Stimulated activated CD8-positive, alpha-beta memory T cell treated with anti-CD3 and anti-CD28 coated beads, Interleukin-12 subunit alpha, Interleukin-12 subunit beta, amount 100 ng/mL, for 24 hours (primary cell): Measurements from ENCODE around the gene JADE3.

Source experiments
- DNase-seq: peaks from one replicate; pipeline ENCODE4 v3.0.0-alpha.2; 2020; ENCODE audit errors: extremely low read depth

JADE3 gene

GRCh38 chrX:46912098-46912602, at the start of gene JADE3:
TSS of gene JADE3 (plus strand) at chrX:46912421. CDS start at chrX:46984895, 72,474 bp downstream.
- no peak for DNase-seq

- no peak for DNase-seq
These were observed 49.1 kb upstream of the JADE3 start for GRCh38 chrX:46863072-46863471.

- no peak for DNase-seq
These were observed 47.6 kb upstream of the JADE3 start for GRCh38 chrX:46864606-46865005.

- no peak for DNase-seq
These were observed 46.9 kb upstream of the JADE3 start for GRCh38 chrX:46865281-46865680.

- DNase-seq, result no peak
These were observed 45.5 kb upstream of the JADE3 start for GRCh38 chrX:46866726-46867125.

GRCh38 chrX:46873746-46874145, 38.5 kb upstream of the JADE3 start:
- DNase-seq, result no peak

GRCh38 chrX:46876901-46877300, 35.3 kb upstream of the JADE3 start:
- no peak for DNase-seq

GRCh38 chrX:46882266-46882665, 30.0 kb upstream of the JADE3 start:
- no peak for DNase-seq

GRCh38 chrX:46884799-46885198, 27.4 kb upstream of the JADE3 start:
- no peak for DNase-seq

GRCh38 chrX:46898207-46898606, 14.0 kb upstream of the JADE3 start:
- DNase-seq, result no peak

- DNase-seq, result no peak
These were observed 8.6 kb upstream of the JADE3 start for GRCh38 chrX:46903458-46904242.

GRCh38 chrX:46904626-46905025, 7.6 kb upstream of the JADE3 start:
- DNase-seq, result no peak

- no peak for DNase-seq
These were observed 1.8 kb upstream of the JADE3 start for GRCh38 chrX:46910415-46910814.

- no peak for DNase-seq
These were observed 626 bp downstream of the JADE3 start for GRCh38 chrX:46912603-46913491.

- no peak for DNase-seq
These were observed 1.4 kb downstream of the JADE3 start for GRCh38 chrX:46913667-46914066.

GRCh38 chrX:46916273-46916672, 4.1 kb downstream of the JADE3 start:
- DNase-seq, result no peak

- DNase-seq, result no peak
These were observed 5.4 kb downstream of the JADE3 start for GRCh38 chrX:46917622-46918021.

GRCh38 chrX:46918434-46918833, 6.2 kb downstream of the JADE3 start:
- DNase-seq, result no peak

GRCh38 chrX:46920235-46920634, 8.0 kb downstream of the JADE3 start:
- DNase-seq, result no peak

GRCh38 chrX:46922611-46923010, 10.4 kb downstream of the JADE3 start:
- no peak for DNase-seq

- DNase-seq, result no peak
These were observed 15.5 kb downstream of the JADE3 start for GRCh38 chrX:46927718-46928117.

- no peak for DNase-seq
These were observed 17.4 kb downstream of the JADE3 start for GRCh38 chrX:46929439-46930261.
